Astrocyte of the cerebellum (primary cell): ENCODE results near the gene PARN.

Source experiments
- DNase-seq: peaks from one replicate; pipeline ENCODE4 v3.0.0-alpha.2; 2011; ENCODE audit warnings: low read depth
- H3K4me3 ChIP-seq: 2 replicates; pipeline ENCODE4 v1.5.1; 2011; ENCODE audit warnings: mild to moderate bottlenecking, low read depth, low read length, moderate library complexity
- in situ Hi-C: cut with HindIII; loops from 2 replicates; pipeline ENCODE4 v1.10.0; 2017; ENCODE audit warnings: low sequenced_read_pairs
- TF ChIP-seq, protein P1 (sequence below): IDR thresholded peaks from 2 replicates; pipeline ENCODE4 v1.5.1; 2012; ENCODE audit warnings: low read length, low read depth, moderate library complexity, mild to moderate bottlenecking; ENCODE audit errors: missing control alignments

Gene PARN

GRCh38 chr16:14564323-14564722, 65.7 kb downstream of the PARN start:
- H3K4me3 ChIP-seq, result no peak overlapping the region
- no peak for DNase-seq
- in situ Hi-C loops, result no loop called here
- TF ChIP-seq, protein P1, sequence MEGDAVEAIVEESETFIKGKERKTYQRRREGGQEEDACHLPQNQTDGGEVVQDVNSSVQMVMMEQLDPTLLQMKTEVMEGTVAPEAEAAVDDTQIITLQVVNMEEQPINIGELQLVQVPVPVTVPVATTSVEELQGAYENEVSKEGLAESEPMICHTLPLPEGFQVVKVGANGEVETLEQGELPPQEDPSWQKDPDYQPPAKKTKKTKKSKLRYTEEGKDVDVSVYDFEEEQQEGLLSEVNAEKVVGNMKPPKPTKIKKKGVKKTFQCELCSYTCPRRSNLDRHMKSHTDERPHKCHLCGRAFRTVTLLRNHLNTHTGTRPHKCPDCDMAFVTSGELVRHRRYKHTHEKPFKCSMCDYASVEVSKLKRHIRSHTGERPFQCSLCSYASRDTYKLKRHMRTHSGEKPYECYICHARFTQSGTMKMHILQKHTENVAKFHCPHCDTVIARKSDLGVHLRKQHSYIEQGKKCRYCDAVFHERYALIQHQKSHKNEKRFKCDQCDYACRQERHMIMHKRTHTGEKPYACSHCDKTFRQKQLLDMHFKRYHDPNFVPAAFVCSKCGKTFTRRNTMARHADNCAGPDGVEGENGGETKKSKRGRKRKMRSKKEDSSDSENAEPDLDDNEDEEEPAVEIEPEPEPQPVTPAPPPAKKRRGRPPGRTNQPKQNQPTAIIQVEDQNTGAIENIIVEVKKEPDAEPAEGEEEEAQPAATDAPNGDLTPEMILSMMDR, result no peak

DNA sequence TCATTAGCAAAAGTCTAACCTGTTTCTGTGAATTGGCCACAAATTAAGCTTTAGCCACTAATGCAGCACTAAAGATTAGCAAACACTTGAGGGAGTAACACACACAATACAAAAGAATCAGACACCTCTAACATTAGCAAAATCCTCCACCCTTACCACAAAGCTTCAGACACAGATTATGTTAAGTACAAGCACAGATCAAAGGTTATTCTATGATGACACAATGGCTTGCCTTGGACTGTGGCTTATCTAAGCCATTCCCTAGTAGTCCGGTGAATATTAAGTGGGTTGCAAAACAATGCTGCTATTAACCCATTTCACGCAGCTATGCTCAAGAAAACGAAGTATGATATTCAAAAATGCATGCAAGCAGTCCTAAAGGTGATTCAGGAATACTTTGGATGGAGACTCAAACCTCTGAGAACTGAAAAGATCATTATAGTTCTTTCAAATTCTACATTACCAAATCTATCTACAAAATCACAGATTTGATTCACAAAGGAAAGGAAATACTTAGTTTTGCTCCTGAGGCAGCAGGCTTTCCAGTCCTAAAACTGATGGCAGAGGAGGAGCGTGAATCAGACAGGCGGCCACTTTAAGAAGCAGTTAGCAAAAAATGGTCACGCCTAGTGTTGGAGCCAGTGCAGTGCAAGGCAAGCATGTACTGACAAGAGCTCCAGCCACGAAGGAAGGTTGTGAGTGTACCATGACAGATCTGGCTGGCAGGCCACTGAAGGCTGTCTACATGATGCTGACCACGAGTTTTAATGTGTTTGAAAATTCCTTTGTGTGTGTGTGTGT, 67.2 kb downstream of the PARN start:
- TF ChIP-seq, protein P1, result no peak
- DNase-seq, result no peak
- in situ Hi-C loops, result no loop called here
- H3K4me3 ChIP-seq, result no peak overlapping the region

DNA sequence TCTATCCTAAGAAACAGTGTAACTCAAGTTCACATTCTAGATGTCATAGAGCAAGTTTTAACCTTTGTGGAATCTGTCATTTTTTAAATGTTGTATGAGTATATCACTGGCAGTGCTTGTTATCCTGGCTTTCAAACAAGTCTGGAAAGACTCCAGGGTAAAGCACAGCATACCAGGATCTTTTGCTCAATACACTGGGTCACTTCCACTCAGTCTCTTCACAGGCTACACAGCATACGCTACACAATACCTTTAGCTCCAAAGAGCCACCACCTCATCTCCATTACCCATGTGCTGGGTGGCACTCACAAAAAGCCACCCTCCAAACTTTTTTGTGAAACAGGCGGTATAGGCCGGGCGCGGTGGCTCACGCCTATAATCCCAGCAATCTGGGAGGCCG, 69.5 kb downstream of the PARN start:
- in situ Hi-C loops, result no loop called here
- DNase-seq, result no peak
- TF ChIP-seq, protein P1, result no peak
- no peak overlapping the region for H3K4me3 ChIP-seq

DNA sequence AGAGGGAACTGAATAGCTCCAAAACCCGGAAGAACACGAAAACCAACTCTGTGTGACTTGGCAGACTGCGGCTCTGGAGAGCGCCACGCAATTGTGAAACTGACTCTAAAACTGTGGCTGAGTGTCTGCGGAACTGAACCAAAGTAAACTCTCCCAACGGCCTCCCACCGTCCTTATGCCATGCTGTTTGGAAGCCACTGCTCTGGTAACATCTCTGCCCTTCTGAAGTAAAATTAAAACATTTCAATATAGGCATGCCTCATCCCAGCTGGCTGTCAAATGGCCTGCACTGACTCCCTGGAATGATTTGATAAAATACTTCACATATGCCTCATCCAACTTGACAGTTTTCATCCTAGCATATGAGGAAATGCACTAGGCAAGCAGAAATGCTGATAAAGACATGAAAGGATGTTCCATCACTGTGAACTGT, 70.2 kb downstream of the PARN start:
- H3K4me3 ChIP-seq, result no peak overlapping the region
- TF ChIP-seq, protein P1, result no peak
- in situ Hi-C loops, result no loop called here
- no peak for DNase-seq

DNA sequence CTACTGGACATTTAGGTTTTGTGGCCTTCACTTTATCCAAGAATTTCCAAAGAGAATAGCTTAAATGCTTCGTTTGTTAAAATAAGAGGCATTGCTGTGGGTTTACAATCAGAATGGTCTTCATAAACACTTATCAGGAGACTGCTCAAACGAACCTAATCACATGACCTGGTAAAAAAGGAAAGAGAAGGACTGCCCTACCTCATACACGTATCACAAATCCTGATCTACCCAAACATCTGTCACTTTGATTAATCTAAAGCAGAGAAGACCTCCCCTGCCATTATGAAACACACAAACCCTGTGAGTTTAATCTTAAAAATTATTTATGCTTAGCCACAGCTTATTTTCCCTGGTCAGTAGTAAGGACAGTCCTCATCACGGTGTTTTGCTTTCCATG, 76.6 kb downstream of the PARN start:
- TF ChIP-seq, protein P1, result no peak
- no peak overlapping the region for H3K4me3 ChIP-seq
- DNase-seq, result no peak
- in situ Hi-C loops, result no loop called here

DNA sequence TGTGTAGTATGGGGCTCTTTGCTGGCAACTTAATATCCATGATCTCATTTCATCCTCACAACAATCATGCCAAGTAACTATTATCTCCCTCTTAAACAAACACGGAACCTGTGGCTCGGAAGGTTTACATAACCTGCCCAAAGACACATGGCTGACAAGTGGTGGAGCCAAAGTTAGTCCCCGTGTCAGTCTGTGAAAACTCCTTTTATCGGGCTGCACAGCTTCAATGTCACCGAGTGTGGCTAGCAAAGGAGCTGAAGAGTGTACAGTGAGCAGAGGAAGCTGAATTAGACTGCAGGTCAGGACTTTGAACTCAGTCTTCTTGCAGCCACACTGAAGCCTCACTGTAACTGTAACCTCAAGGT, 80.3 kb downstream of the PARN start:
- DNase-seq, result no peak
- TF ChIP-seq, protein P1, result no peak
- no peak overlapping the region for H3K4me3 ChIP-seq
- in situ Hi-C loops, result no loop called here
